ENCODE results near the gene ARHGEF4.

GRCh38 chr2:130799295-130799694 is 37.4 kb upstream of the ARHGEF4 start:
- TF ChIP-seq REST (IDR thresholded peaks at IDR 0.05; ENCODE audit: low read depth), result no peak
- no peak for TF ChIP-seq CTCF (IDR thresholded peaks at IDR 0.05 in 2 of 3, conservative IDR thresholded peaks at IDR 0.05 in 1 of 3; ENCODE audit: borderline replicate concordance in 1 of 3, insufficient read depth in 1 of 3, low read depth in 2 of 3, low read length in 2 of 3)
- no peak for TF ChIP-seq CEBPB (IDR thresholded peaks at IDR 0.05; ENCODE audit: low read depth)
- no peak for TF ChIP-seq EZH2 (IDR thresholded peaks at IDR 0.05)
- no peak for TF ChIP-seq YY1 (IDR thresholded peaks at IDR 0.05; ENCODE audit: extremely low read depth, insufficient replicate concordance, low read depth, low read length)
- no peak for TF ChIP-seq ZFX (IDR thresholded peaks at IDR 0.05)
- no peak for TF ChIP-seq EZH2phosphoT487 (IDR thresholded peaks at IDR 0.05; ENCODE audit: borderline replicate concordance)
- TF ChIP-seq POLR2A (IDR thresholded peaks at IDR 0.05; ENCODE audit: borderline replicate concordance, extremely low read depth, insufficient read depth, insufficient read length), result no peak
- no peak for TF ChIP-seq TCF7L2 (IDR thresholded peaks at IDR 0.05; ENCODE audit: borderline replicate concordance, extremely low read depth, insufficient read depth, insufficient read length)

All from HCT116 (cell line).